HCT116 (cell line): ENCODE measurements around the gene HPD.

Source experiments
- CTCF ChIP-seq, 3 experiments: fragments of 200-600 bp in 1 of 3; sonication (generic) in 1 of 3; IDR thresholded peaks in 2 of 3; conservative IDR thresholded peaks in 1 of 3; 2 replicates each; pipeline ENCODE4 v1.5.1; 2012 to 2017; ENCODE audit warnings: low read depth in 2 of 3, low read length in 2 of 3, antibody characterized with exemption in 1 of 3, borderline replicate concordance in 1 of 3, control low read depth in 1 of 3, mild to moderate bottlenecking in 1 of 3, mixed read lengths in 1 of 3, mixed run types in 1 of 3, moderate library complexity in 1 of 3; ENCODE audit not compliant: insufficient read depth in 1 of 3
- SP1 ChIP-seq: IDR thresholded peaks from 2 replicates; pipeline ENCODE4 v1.6.1; 2012; ENCODE audit warnings: low read depth
- ZFX ChIP-seq: fragments of 450-650 bp; IDR thresholded peaks from 2 replicates; pipeline ENCODE4 v1.6.1; 2017
- TF ChIP-seq, protein P1 (sequence below): IDR thresholded peaks from 2 replicates; pipeline ENCODE4 v1.6.1; 2012; ENCODE audit warnings: low read depth

- no peak for TF ChIP-seq ZFX
- no peak for TF ChIP-seq CTCF (IDR thresholded peaks at IDR 0.05 in 2 of 3, conservative IDR thresholded peaks at IDR 0.05 in 1 of 3; ENCODE audit: borderline replicate concordance in 1 of 3, insufficient read depth in 1 of 3, low read depth in 2 of 3, low read length in 2 of 3)
- no peak for TF ChIP-seq SP1
- TF ChIP-seq, protein P1, sequence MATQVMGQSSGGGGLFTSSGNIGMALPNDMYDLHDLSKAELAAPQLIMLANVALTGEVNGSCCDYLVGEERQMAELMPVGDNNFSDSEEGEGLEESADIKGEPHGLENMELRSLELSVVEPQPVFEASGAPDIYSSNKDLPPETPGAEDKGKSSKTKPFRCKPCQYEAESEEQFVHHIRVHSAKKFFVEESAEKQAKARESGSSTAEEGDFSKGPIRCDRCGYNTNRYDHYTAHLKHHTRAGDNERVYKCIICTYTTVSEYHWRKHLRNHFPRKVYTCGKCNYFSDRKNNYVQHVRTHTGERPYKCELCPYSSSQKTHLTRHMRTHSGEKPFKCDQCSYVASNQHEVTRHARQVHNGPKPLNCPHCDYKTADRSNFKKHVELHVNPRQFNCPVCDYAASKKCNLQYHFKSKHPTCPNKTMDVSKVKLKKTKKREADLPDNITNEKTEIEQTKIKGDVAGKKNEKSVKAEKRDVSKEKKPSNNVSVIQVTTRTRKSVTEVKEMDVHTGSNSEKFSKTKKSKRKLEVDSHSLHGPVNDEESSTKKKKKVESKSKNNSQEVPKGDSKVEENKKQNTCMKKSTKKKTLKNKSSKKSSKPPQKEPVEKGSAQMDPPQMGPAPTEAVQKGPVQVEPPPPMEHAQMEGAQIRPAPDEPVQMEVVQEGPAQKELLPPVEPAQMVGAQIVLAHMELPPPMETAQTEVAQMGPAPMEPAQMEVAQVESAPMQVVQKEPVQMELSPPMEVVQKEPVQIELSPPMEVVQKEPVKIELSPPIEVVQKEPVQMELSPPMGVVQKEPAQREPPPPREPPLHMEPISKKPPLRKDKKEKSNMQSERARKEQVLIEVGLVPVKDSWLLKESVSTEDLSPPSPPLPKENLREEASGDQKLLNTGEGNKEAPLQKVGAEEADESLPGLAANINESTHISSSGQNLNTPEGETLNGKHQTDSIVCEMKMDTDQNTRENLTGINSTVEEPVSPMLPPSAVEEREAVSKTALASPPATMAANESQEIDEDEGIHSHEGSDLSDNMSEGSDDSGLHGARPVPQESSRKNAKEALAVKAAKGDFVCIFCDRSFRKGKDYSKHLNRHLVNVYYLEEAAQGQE = no peak
Observed at GRCh38 chr12:121893961-121894460, 35.4 kb upstream of the HPD start.
